Trophoblast cell (in vitro differentiated cells and primary cell): ENCODE measurements around the gene APOL5.

Experiments used
- DNase-seq, 2 donors: peaks; one replicate each; pipeline ENCODE4 v3.0.0-alpha.2; 2016
- H2AFZ ChIP-seq: 2 replicates; pipeline ENCODE4 v1.6.1; 2013; ENCODE audit warnings: low read length, moderate library complexity, mild to moderate bottlenecking; ENCODE audit not compliant: insufficient read depth, poor library complexity
- H2AK5ac ChIP-seq: 2 replicates; pipeline ENCODE4 v1.6.1; 2013; ENCODE audit warnings: mild to moderate bottlenecking, low read length
- H2BK120ac ChIP-seq: 2 replicates; pipeline ENCODE4 v1.6.1; 2013; ENCODE audit warnings: low read length, mild to moderate bottlenecking, moderate library complexity; ENCODE audit not compliant: insufficient read depth, poor library complexity
- H2BK12ac ChIP-seq: 2 replicates; pipeline ENCODE4 v1.6.1; 2013; ENCODE audit warnings: mild to moderate bottlenecking, low read length, moderate library complexity
- H2BK5ac ChIP-seq: 2 replicates; pipeline ENCODE4 v1.6.1; 2013; ENCODE audit warnings: low read length, low read depth, moderate library complexity, mild to moderate bottlenecking; ENCODE audit not compliant: poor library complexity
- H3K14ac ChIP-seq: 2 replicates; pipeline ENCODE4 v1.6.1; 2013; ENCODE audit warnings: mild to moderate bottlenecking, low read length
- H3K18ac ChIP-seq: 2 replicates; pipeline ENCODE4 v1.6.1; 2013; ENCODE audit warnings: mild to moderate bottlenecking, low read length
- H3K23ac ChIP-seq: 2 replicates; pipeline ENCODE4 v1.6.1; 2013; ENCODE audit warnings: low read length
- H3K27ac ChIP-seq: 2 replicates; pipeline ENCODE4 v1.5.1; 2013; ENCODE audit warnings: low read depth, mild to moderate bottlenecking, inconsistent platforms, low read length, moderate library complexity
- H3K27me3 ChIP-seq: 2 replicates; pipeline ENCODE4 v1.6.1; 2013; ENCODE audit warnings: inconsistent platforms, mild to moderate bottlenecking, low read length, moderate library complexity; ENCODE audit not compliant: insufficient read depth
- H3K36me3 ChIP-seq, 2 experiments: 1 replicate in 1 of 2; 2 replicates in 1 of 2; pipeline ENCODE4 v1.6.1; 2013; ENCODE audit warnings: low read length in 2 of 2, mild to moderate bottlenecking in 2 of 2, moderate library complexity in 1 of 2; ENCODE audit not compliant: insufficient read depth in 2 of 2, control insufficient read depth in 1 of 2
- H3K4ac ChIP-seq: 2 replicates; pipeline ENCODE4 v1.6.1; 2013; ENCODE audit warnings: low read depth, mild to moderate bottlenecking, low read length, moderate library complexity
- H3K4me1 ChIP-seq, 2 experiments: 1 replicate in 1 of 2; 2 replicates in 1 of 2; pipeline ENCODE4 v1.6.1; 2013; ENCODE audit warnings: low read length in 2 of 2, mild to moderate bottlenecking in 2 of 2, moderate library complexity in 1 of 2; ENCODE audit not compliant: insufficient read depth in 2 of 2, control insufficient read depth in 1 of 2
- H3K4me2 ChIP-seq: 2 replicates; pipeline ENCODE4 v1.6.1; 2013; ENCODE audit warnings: inconsistent platforms, mild to moderate bottlenecking, low read length, moderate library complexity
- H3K4me3 ChIP-seq: 2 replicates; pipeline ENCODE4 v1.5.1; 2013; ENCODE audit warnings: mild to moderate bottlenecking, low read depth, low read length, inconsistent platforms
- H3K79me1 ChIP-seq: one replicate; pipeline ENCODE4 v1.6.1; 2013; ENCODE audit warnings: low read length
- H3K79me2 ChIP-seq: 2 replicates; pipeline ENCODE4 v1.6.1; 2013; ENCODE audit warnings: low read length, mild to moderate bottlenecking; ENCODE audit not compliant: control insufficient read depth, insufficient read depth, poor library complexity
- H3K9ac ChIP-seq: 2 replicates; pipeline ENCODE4 v1.6.1; 2013; ENCODE audit warnings: mild to moderate bottlenecking, low read length
- H3K9me3 ChIP-seq: 2 replicates; pipeline ENCODE4 v1.6.1; 2013; ENCODE audit warnings: low read depth, mild to moderate bottlenecking, control low read depth, inconsistent platforms, low read length; ENCODE audit not compliant: insufficient read depth
- H4K12ac ChIP-seq: 2 replicates; pipeline ENCODE4 v1.6.1; 2013; ENCODE audit warnings: low read depth, mild to moderate bottlenecking, low read length, moderate library complexity
- H4K8ac ChIP-seq: 2 replicates; pipeline ENCODE4 v1.6.1; 2013; ENCODE audit warnings: low read depth, mild to moderate bottlenecking, low read length, moderate library complexity
- H4K91ac ChIP-seq: one replicate; pipeline ENCODE4 v1.6.1; 2013; ENCODE audit warnings: low read depth, mild to moderate bottlenecking, low read length, moderate library complexity
- WGBS: extraction: QIAGEN DNeasy Blood & Tissue Kit; methylation state at CpG from one replicate; pipeline ENCODE4 v1.1.7; 2013; ENCODE audit warnings: missing lambda C conversion rate; ENCODE audit not compliant: insufficient read length, insufficient coverage; ENCODE audit errors: extremely low coverage; 5-methylcytosine and 5-hydroxymethylcytosine counted together

APOL5 gene

GRCh38 chr22:35734517-35734827, 16.8 kb downstream of the APOL5 start:
- H3K14ac ChIP-seq = no peak overlapping the region
- H2AFZ ChIP-seq = no peak overlapping the region
- H3K36me3 ChIP-seq = peaks cover 19 to 24% of the 10 kb centered on the region in 2 experiments
- H2BK5ac ChIP-seq = no peak overlapping the region
- H3K27ac ChIP-seq = no peak overlapping the region
- no peaks in the 10 kb centered on the region for H3K4me1 ChIP-seq
- H2BK12ac ChIP-seq = no peak overlapping the region
- peaks cover 6% of the 10 kb centered on the region for H3K9me3 ChIP-seq
- H3K4me3 ChIP-seq = no peak overlapping the region
- no peak overlapping the region for H3K4ac ChIP-seq
- no peak overlapping the region for H3K18ac ChIP-seq
- no peak overlapping the region for H3K23ac ChIP-seq
- H4K91ac ChIP-seq = no peak overlapping the region
- no peak overlapping the region for H2AK5ac ChIP-seq
- H4K8ac ChIP-seq = no peak overlapping the region
- no peak overlapping the region for H2BK120ac ChIP-seq
- no peaks in the 10 kb centered on the region for H3K79me2 ChIP-seq
- WGBS = no CpG with 5 or more reads among the region's 7 CpGs
- no peak for DNase-seq
- H3K27me3 ChIP-seq = no peaks in the 10 kb centered on the region
- no peak overlapping the region for H3K9ac ChIP-seq
- H3K79me1 ChIP-seq = no peaks in the 10 kb centered on the region
- H3K4me2 ChIP-seq = no peak overlapping the region
- H4K12ac ChIP-seq = no peak overlapping the region

GRCh38 chr22:35735542-35735941, 17.9 kb downstream of the APOL5 start:
- Histone ChIP-seq H2AK5ac (no peak overlapping the region), H3K18ac (no peak overlapping the region), H3K79me1 (no peaks in the 10 kb centered on the region), H3K9me3 (peaks cover 6% of the 10 kb centered on the region), H3K27ac (no peak overlapping the region), H3K4me1 (no peaks in the 10 kb centered on the region), H4K12ac (no peak overlapping the region), H3K36me3 (peaks cover 19 to 30% of the 10 kb centered on the region in 2 experiments), H3K79me2 (no peaks in the 10 kb centered on the region), H4K8ac (no peak overlapping the region), H2BK12ac (no peak overlapping the region), H2BK5ac (no peak overlapping the region), H3K23ac (no peak overlapping the region), H3K4me3 (no peak overlapping the region), H3K14ac (no peak overlapping the region), H4K91ac (no peak overlapping the region), H3K9ac (no peak overlapping the region), H2AFZ (no peak overlapping the region), H2BK120ac (no peak overlapping the region), H3K27me3 (no peaks in the 10 kb centered on the region), H3K4ac (no peak overlapping the region), H3K4me2 (no peak overlapping the region)
- WGBS = no CpG with 5 or more reads among the region's 1 CpG
- DNase-seq = no peak

- no peak overlapping the region for H3K4me2 ChIP-seq
- no peak overlapping the region for H2BK12ac ChIP-seq
- DNase-seq = no peak
- no peak overlapping the region for H4K91ac ChIP-seq
- no peak overlapping the region for H3K4ac ChIP-seq
- no peaks in the 10 kb centered on the region for H3K27me3 ChIP-seq
- no peak overlapping the region for H3K14ac ChIP-seq
- H3K79me1 ChIP-seq = no peaks in the 10 kb centered on the region
- H4K12ac ChIP-seq = no peak overlapping the region
- peaks cover 19 to 30% of the 10 kb centered on the region in 2 experiments for H3K36me3 ChIP-seq
- H3K18ac ChIP-seq = no peak overlapping the region
- no peaks in the 10 kb centered on the region for H3K79me2 ChIP-seq
- no peak overlapping the region for H3K23ac ChIP-seq
- no peak overlapping the region for H3K27ac ChIP-seq
- no peaks in the 10 kb centered on the region for H3K4me1 ChIP-seq
- H2BK5ac ChIP-seq = no peak overlapping the region
- no peak overlapping the region for H2AFZ ChIP-seq
- WGBS = no CpG with 5 or more reads among the region's 5 CpGs
- no peak overlapping the region for H3K4me3 ChIP-seq
- no peak overlapping the region for H3K9ac ChIP-seq
- H4K8ac ChIP-seq = no peak overlapping the region
- H2AK5ac ChIP-seq = no peak overlapping the region
- peaks cover 6% of the 10 kb centered on the region for H3K9me3 ChIP-seq
- H2BK120ac ChIP-seq = no peak overlapping the region
These were observed 18.5 kb downstream of the APOL5 start for GRCh38 chr22:35736166-35736565.

- DNase-seq = no peak
- no peak overlapping the region for H4K12ac ChIP-seq
- H3K4me3 ChIP-seq = no peak overlapping the region
- H2AFZ ChIP-seq = no peak overlapping the region
- H2AK5ac ChIP-seq = no peak overlapping the region
- H3K4ac ChIP-seq = no peak overlapping the region
- H3K14ac ChIP-seq = no peak overlapping the region
- H3K79me1 ChIP-seq = no peaks in the 10 kb centered on the region
- no peak overlapping the region for H4K91ac ChIP-seq
- H3K36me3 ChIP-seq = peaks cover 19 to 30% of the 10 kb centered on the region in 2 experiments
- H3K23ac ChIP-seq = no peak overlapping the region
- no peak overlapping the region for H3K18ac ChIP-seq
- H3K4me1 ChIP-seq = no peaks in the 10 kb centered on the region
- no peak overlapping the region for H2BK120ac ChIP-seq
- no CpG with 5 or more reads among the region's 12 CpGs for WGBS
- H4K8ac ChIP-seq = no peak overlapping the region
- H3K79me2 ChIP-seq = no peaks in the 10 kb centered on the region
- no peak overlapping the region for H2BK5ac ChIP-seq
- H3K27ac ChIP-seq = no peak overlapping the region
- H3K9me3 ChIP-seq = peaks cover 6% of the 10 kb centered on the region
- H2BK12ac ChIP-seq = no peak overlapping the region
- no peaks in the 10 kb centered on the region for H3K27me3 ChIP-seq
- no peak overlapping the region for H3K4me2 ChIP-seq
- H3K9ac ChIP-seq = no peak overlapping the region
These were observed 19.0 kb downstream of the APOL5 start for GRCh38 chr22:35736701-35737100.
